Measurements from ENCODE around the gene ERC2.

Gene ERC2

DNA sequence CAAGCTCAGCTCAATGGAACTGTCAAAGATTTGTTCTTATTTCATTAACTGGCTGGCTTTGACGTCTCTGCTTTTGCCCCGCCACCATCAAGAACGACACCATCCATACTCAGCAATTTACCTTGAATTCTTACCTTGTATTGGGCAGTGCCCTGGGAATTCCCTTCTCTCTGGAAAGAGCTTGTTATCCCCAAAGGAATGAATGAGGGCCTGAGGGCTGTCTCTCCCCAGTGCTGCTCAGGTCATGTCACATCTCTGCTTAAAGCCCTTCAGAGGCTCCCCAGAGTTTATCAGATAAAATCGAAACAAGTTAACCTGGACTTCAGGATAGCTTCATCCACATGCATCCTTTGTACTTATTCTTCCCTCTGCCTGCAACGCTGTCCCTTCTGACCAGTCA lies 975.3 kb downstream of the ERC2 start:
- H3K27ac Mint-ChIP-seq, result no peak overlapping the region
- no peak overlapping the region for H3K4me3 Mint-ChIP-seq
- H3K4me1 Mint-ChIP-seq, result peaks cover 3% of the 10 kb centered on the region
- H3K27me3 Mint-ChIP-seq, result peaks cover 27% of the 10 kb centered on the region
- no peaks in the 10 kb centered on the region for H3K36me3 Mint-ChIP-seq (ENCODE audit: low read depth)
- ATAC-seq (no peak), DNase-seq (no peak)
- H3K9me3 Mint-ChIP-seq, result no peaks in the 10 kb centered on the region

DNA sequence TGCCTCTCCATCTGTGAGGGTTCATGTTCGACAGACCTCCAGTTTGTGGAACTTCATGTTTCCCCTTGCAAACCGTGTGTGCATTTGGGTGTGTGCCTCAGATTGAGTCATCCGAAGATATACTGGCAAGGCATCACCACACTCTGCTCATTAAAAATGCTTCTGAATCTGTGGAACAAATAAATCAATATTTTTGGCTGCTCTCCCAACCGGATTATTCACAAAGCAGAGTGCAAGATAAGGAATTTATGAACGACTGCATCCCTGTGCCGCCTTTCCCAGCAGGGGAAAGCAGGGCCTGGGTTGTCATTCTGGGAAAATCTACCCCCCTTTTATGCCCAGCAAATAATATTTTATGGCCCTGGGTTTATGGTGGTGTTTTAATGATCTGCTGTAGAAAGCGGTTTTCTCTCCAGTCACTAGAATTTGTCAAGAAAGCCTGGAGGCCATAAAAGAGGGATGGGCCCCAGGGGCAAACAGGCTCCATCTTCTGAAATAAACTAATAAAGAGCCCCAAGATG lies 976.9 kb downstream of the ERC2 start:
- no peak for ATAC-seq
- no peaks in the 10 kb centered on the region for H3K9me3 Mint-ChIP-seq
- H3K4me1 Mint-ChIP-seq, result peaks cover 14% of the 10 kb centered on the region
- no peak for DNase-seq
- peaks cover 40% of the 10 kb centered on the region for H3K27me3 Mint-ChIP-seq
- no peaks in the 10 kb centered on the region for H3K36me3 Mint-ChIP-seq (ENCODE audit: low read depth)
- H3K4me3 Mint-ChIP-seq, result no peak overlapping the region
- no peak overlapping the region for H3K27ac Mint-ChIP-seq

DNA sequence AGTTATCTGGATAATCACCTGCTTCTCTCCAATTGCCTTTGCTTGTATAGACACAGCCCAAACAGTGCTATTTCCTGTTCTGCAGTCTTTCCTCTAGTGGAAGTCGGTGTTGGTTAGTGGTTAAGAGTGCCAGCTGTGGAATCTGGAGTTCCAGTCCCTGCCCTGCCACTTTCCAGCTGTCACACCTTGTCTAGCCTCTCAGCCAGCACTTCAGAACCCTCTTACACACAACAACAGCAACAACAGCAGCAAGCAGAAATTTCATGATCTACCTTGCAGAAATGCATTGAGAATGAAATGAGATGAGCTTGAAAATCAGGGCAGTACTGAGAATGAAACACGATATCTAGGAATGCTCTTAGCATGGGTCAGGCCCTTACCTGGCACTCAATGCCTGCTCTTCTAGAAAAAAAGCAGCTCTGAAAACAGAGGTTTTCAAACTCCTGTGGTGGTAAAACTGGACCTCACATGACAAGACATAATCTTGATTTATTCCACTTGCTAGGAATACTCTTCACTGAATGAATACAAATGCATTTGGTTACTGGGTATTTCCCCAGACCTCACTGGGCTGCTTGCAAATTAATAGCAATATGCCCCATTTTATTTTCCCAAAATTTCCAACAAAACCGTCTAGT lies 977.9 kb downstream of the ERC2 start:
- DNase-seq, result no peak
- H3K4me1 Mint-ChIP-seq, result peaks cover 18% of the 10 kb centered on the region
- H3K36me3 Mint-ChIP-seq (ENCODE audit: low read depth), result no peaks in the 10 kb centered on the region
- H3K27me3 Mint-ChIP-seq, result peaks cover 47% of the 10 kb centered on the region
- no peak for ATAC-seq
- H3K27ac Mint-ChIP-seq, result no peak overlapping the region
- no peak overlapping the region for H3K4me3 Mint-ChIP-seq
- H3K9me3 Mint-ChIP-seq, result no peaks in the 10 kb centered on the region

DNA sequence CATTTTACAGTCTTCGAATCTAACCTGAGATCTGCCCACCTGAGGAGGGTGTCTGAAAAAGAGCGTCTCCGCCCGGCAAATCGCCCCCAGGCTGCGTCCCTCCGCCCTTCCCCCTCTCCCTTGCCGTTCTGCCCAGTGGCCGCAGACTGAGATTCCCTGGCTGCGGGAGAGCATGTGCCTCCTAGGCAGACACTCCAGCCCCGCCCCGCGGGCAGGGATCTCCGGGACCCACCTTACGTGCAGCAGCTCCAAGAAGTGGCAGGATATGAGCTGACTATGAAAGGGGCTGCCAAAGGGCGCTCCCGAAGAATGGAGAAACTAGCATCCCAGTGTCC lies 978.5 kb downstream of the ERC2 start:
- Mint-ChIP-seq H3K4me1 (peaks cover 22% of the 10 kb centered on the region), H3K27me3 (peaks cover 51% of the 10 kb centered on the region), H3K27ac (no peak overlapping the region), H3K36me3 (ENCODE audit: low read depth) (no peaks in the 10 kb centered on the region), H3K4me3 (no peak overlapping the region), H3K9me3 (no peaks in the 10 kb centered on the region)
- ATAC-seq (no peak), DNase-seq (no peak)

DNA sequence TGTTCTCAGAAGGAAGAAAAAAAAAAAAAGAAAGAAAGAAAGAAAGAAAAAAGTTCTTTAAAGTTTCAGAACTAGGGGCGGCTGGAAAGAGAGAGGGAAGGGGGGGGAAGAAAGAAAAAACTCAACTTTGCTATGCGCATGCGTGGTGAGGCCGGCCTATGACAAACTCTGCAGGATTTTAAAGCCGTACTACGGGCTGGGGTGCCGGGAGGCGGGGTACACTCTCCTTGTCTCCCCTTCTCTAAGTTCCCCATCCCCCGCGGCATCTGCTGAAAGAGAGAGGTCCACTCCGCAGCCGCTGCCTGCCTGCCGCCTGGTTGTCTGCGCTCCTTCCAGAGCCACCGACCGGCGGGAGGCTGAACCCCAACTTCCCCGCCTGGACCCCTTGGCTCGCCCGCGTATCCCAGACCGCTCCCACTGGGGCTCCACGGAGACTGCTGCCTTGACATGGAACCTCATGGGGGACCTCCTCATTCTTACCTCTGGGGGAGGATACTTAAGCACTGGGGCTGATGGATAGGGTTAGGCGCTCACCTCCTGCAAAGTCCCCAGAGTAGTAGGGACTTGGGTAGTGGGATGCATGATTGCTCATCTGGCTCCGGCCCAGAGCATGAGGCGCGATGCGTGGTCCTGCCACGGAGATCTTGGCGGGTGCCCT lies 979.7 kb downstream of the ERC2 start:
- Mint-ChIP-seq H3K4me3 (peak overlapping the region; percentile 42), H3K27me3 (peaks cover 63% of the 10 kb centered on the region), H3K36me3 (ENCODE audit: low read depth) (no peaks in the 10 kb centered on the region), H3K9me3 (no peaks in the 10 kb centered on the region), H3K4me1 (peaks cover 22% of the 10 kb centered on the region), H3K27ac (no peak overlapping the region)
- DNase-seq (no peak), ATAC-seq (no peak)

DNA sequence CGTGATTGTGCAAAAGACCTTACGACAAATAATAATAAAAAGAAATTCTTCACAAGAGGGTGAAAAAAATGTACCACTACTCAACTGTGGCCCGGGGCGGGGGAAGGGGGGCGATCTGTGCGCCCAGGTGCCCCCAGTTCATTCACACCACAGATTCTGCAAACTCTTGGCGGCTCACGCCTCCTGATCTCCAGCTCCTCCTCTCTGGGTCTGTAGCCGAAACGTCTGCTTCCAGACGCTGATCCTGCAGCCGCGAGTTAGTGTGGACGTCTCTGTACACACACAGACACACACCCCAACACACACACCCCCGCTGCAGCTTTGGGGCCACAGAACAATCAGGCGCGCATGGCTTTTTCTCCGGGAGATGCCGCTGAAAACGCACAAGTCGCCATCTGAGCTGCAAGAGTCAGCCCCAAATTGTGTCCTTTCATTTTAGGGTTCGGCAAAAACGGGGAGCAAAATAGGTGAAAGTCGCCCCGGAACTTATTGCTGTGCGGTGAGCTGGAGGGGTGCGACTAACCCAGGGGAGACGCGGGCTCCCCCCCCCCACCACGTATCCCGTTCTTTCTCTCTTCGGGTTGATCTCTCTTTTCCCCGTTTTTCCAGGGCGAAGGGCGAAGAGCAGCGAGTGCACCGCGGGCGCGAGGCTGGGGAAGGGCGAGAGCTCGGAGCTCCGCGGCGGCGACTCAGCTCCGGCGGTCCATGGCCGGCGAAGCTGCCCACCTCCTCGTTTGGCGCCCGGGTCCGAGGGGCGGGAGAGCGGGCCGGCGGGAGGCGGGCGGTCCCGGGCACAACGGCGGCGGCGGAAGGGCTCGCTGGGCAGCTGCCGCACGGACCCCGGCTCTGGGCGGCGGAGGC lies 980.7 kb downstream of the ERC2 start:
- H3K9me3 Mint-ChIP-seq, result no peaks in the 10 kb centered on the region
- H3K36me3 Mint-ChIP-seq (ENCODE audit: low read depth), result no peaks in the 10 kb centered on the region
- peak overlapping the region; percentile 66 for H3K4me3 Mint-ChIP-seq
- no peak overlapping the region for H3K27ac Mint-ChIP-seq
- H3K4me1 Mint-ChIP-seq, result peaks cover 22% of the 10 kb centered on the region
- DNase-seq, result no peak
- H3K27me3 Mint-ChIP-seq, result peaks cover 68% of the 10 kb centered on the region
- no peak for ATAC-seq

DNA sequence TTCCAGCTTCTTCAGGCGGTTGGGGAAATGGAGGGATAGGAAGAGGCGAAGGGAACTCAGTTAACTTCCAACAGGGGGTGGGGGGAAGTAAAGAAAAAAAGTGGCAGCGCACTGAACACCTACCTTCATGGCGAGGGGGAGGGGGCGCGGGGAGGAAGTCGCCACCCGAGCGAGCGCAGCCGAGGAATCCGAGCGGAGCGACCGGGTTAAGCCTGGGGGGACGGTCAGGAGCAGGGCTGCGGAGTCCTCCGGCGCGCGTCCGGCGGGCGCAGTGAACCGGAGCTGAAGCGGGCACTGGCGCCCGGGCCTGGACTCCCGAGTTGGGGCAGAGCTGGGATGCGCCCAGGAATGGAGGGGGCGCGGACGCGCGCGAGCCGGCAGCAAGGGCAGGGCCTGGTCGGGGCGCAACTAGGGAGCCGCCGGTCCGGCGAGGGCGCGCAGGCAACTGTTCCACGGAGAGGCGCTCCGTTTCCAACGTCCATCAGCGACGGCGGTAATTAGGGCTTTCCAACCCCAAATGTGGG lies 981.3 kb downstream of the ERC2 start, which contains the start of gene WNT5A:
Gene WNT5A, minus strand, starts transcription at position 450 of the 524 bp plus-strand sequence. Its CDS starts 321 bp downstream, at position 129.
- no peaks in the 10 kb centered on the region for H3K36me3 Mint-ChIP-seq (ENCODE audit: low read depth)
- H3K4me3 Mint-ChIP-seq, result peak within 1 kb of the TSS; percentile 66
- peaks cover 22% of the 10 kb centered on the region for H3K4me1 Mint-ChIP-seq
- no peaks in the 10 kb centered on the region for H3K9me3 Mint-ChIP-seq
- DNase-seq, result no peak
- no peak for ATAC-seq
- H3K27ac Mint-ChIP-seq, result no peak within 1 kb of the TSS
- peaks cover 71% of the 10 kb centered on the region for H3K27me3 Mint-ChIP-seq

DNA sequence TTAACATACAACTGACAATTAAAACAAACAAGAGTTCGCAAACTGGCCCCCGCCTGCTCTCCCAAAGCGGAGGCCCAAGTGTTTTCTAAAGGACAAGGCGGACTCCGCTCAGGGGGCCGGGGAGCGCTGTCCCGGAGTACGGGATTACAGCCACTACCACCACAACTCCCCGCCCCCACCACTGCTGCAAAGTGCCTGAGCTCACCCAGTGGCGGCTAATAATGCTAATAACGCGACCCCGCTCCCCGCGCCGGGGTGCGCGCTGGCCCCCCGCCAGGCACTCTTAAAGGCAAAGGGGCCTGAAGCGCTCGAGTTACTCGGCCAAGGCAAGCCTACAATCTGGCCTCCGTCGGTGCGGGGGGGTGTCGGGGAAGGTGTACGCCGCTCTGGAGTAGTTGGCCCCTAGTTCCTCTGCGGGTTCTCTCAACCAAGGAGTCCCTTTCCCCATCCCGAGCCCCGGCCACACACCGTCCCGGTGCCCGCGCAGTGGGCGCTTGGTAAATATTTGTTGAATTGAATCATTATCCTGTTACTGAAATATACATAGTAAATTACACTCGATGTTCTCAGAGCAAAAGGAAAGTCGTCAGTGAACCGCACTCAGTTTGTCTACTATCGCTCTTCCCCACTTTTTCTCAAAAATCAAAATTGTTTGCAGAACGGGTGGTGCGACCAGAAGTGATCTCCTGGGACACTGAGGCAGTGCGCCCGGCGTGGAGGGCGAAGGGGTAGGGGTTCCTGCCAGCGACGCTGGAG lies 982.0 kb downstream of the ERC2 start:
- H3K4me1 Mint-ChIP-seq, result peaks cover 22% of the 10 kb centered on the region
- no peaks in the 10 kb centered on the region for H3K36me3 Mint-ChIP-seq (ENCODE audit: low read depth)
- H3K27me3 Mint-ChIP-seq, result peaks cover 77% of the 10 kb centered on the region
- ATAC-seq (no peak), DNase-seq (no peak)
- no peak overlapping the region for H3K4me3 Mint-ChIP-seq
- no peaks in the 10 kb centered on the region for H3K9me3 Mint-ChIP-seq
- no peak overlapping the region for H3K27ac Mint-ChIP-seq

DNA sequence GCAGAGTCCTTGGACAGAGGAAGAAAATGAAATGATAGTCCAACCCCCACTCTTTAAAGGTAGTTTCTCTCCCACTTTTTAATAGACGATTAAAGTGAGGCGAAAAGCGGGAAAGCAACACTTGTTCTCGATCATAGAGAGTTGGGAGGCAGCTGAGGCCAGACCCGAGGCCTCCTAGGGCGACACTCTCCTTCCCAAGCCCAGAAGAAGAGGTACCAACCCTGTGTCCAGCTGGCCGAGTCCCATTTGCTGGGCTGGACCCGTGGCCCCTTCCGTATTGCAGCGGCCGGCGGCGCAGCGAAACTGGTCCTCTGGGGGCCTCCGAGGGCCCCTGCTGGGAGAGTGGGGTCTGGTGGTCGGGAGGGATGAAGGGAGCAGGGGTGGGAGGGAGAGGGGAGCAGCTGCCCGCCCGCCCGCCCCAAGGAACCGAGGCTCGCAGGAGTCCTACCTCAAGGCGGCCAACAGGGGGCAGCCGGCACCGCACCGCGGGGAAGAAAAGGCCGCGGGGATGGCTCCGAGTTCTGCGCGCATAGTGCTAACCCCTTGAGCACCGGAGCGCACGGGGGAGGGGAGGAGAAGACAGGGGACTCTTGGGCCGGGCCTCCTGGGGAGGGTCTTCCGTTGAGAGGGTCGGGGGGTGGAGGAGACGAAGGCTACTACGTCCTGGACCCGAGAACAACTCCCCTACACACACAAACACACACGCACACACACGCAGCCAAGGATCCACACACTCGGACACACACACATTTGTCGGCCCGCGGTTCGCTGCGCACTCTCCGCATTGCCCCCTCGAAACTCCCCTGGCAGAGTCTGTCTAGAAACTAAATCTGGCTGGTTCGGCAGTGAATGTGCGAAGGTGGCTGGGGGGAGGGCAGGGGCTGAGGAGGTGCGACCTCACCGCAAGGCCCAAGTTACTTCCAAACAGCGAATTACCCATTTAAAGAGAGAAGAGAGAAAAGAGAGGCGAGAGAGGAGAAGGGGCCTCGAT lies 983.2 kb downstream of the ERC2 start:
- Mint-ChIP-seq H3K9me3 (no peaks in the 10 kb centered on the region), H3K4me3 (no peak overlapping the region), H3K27me3 (peaks cover 82% of the 10 kb centered on the region), H3K27ac (no peak overlapping the region), H3K4me1 (peaks cover 22% of the 10 kb centered on the region), H3K36me3 (ENCODE audit: low read depth) (no peaks in the 10 kb centered on the region)
- ATAC-seq (no peak), DNase-seq (peak; percentile 64)

DNA sequence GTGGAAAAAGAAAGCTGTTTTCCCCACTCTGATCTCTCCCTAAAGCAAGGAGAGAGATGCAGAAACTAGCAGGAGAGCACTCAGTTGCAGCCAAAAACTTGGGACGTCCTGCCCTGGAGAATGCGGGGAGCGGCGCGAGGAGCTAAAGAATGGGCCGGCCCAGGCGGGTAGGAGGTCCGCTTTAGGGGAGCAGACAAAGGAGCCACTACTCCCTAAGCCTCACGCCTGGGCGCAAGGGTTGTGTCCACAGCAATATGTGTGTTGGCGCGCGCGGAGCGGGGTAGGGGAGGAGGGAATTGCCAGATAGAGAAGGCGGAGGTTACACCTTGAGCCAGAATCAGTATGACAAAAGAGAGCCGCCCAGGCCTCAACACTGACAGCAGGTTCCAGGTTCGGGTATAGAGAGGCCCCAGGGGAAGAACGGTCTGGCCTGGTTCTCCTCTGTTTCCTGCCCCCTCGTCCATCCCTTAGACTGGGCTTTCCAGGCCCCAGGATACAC lies 984.0 kb downstream of the ERC2 start:
- no peak overlapping the region for H3K4me3 Mint-ChIP-seq
- no peaks in the 10 kb centered on the region for H3K36me3 Mint-ChIP-seq (ENCODE audit: low read depth)
- H3K4me1 Mint-ChIP-seq, result peaks cover 22% of the 10 kb centered on the region
- H3K9me3 Mint-ChIP-seq, result no peaks in the 10 kb centered on the region
- H3K27ac Mint-ChIP-seq, result no peak overlapping the region
- DNase-seq (no peak), ATAC-seq (no peak)
- peaks cover 81% of the 10 kb centered on the region for H3K27me3 Mint-ChIP-seq

DNA sequence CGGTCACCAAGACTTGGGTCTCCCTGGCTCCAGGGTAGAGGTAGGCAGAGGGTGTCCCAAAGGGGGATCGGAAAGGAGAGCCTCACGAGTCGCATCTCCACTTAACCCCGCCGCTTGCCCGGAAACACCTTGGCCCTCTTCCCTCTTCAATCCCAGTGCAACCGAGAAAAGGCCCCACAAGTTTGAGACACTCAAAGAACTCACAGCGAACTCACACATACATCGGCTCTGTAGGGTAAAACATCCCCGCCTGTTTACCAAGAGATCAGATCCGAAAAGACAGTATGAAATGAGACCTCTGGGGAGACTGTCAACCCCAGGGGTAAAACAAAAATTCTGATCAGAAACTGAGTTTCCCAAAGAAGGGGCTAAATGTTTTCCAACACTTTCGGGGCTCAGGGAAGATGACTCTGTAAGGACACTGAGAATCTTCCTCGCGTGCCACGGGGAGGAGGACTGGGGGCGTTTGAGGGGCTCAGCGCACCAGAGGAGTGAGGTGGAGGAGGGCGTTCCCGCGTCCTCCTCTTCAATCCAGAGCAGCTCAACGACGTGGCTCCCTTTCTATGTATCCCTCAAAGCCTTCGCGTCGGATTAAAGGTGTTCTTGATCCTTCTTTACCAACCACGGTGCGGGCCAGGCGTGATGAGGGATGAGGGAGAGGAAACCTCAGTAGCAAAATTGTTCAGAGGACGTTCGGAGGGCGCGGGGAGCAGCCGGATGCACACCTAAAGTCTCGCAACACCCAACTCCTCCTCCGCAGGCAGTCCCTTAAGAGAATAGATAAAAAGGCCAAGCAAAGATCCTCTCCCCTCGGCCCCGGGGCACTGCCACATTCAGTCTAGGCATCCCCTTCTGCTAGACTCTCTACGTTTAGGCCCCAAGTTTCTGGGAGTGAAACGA lies 984.8 kb downstream of the ERC2 start:
- Mint-ChIP-seq H3K36me3 (ENCODE audit: low read depth) (no peaks in the 10 kb centered on the region), H3K27me3 (peaks cover 76% of the 10 kb centered on the region), H3K9me3 (no peaks in the 10 kb centered on the region), H3K27ac (no peak overlapping the region), H3K4me1 (peaks cover 19% of the 10 kb centered on the region), H3K4me3 (no peak overlapping the region)
- DNase-seq (no peak), ATAC-seq (no peak)

DNA sequence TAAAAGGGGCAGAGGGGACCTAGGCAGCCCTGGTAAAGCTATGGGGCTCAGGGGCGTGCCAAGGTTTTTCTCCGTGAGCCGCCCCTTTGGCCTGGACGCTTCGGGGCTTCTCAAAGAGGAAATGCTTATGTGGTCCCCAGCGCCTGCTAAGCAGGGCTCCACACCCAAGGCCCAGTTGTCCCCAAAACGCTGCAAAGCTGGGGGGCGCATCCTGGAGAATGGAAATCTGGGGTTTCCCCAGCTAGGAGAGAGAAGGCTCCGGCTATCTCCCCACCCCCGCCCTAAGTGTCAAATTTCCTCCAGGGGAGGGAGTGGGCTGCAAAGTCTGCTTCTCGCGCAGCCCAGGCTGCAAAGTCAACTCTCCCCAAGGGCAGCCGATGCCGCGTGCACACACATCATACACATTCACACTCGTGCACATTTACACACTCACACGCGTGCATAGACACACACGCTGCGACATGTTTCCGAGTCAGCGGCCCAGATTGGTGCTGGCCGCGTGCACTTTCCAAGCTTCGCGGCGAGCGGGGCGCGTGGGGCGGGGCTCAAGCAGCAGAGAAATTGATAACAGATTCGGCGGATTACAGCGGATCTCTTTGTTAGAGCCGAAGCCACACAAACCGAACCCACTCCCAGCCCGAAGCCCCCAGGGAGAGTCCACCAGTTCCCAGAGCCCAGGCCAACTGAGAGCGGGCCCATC lies 985.6 kb downstream of the ERC2 start:
- no peaks in the 10 kb centered on the region for H3K36me3 Mint-ChIP-seq (ENCODE audit: low read depth)
- H3K27me3 Mint-ChIP-seq, result peaks cover 74% of the 10 kb centered on the region

More for the DNA sequence above, 985.6 kb downstream of the ERC2 start:
- ATAC-seq (no peak), DNase-seq (no peak)
- Mint-ChIP-seq H3K27ac (no peak overlapping the region), H3K4me1 (peaks cover 17% of the 10 kb centered on the region), H3K4me3 (no peak overlapping the region), H3K9me3 (no peaks in the 10 kb centered on the region)

All from activated naive CD8-positive, alpha-beta T cell treated with anti-CD3 and anti-CD28 coated beads, Interleukin-2, amount 50 U/mL, for 24 hours (primary cell).